Activated T-cell treated with anti-CD3 and anti-CD28 coated beads, Interleukin-2, amount 50 U/mL, for 24 hours (primary cell): Measurements from ENCODE around the gene CASP6.
"Not testable (repeated sequence)": the region's sequence is repeated elsewhere in the genome, so short reads cannot be mapped to it uniquely, and the experiment has no call there.

ENCODE experiments used
- DNase-seq: peaks from one replicate; pipeline ENCODE4 v3.0.0-alpha.2; 2020
- H3K27ac Mint-ChIP-seq: 2 replicates; pipeline ENCODE4 v1.8.0; 2020; ENCODE audit warnings: mild to moderate bottlenecking, mixed read lengths
- H3K27me3 Mint-ChIP-seq: 2 replicates; pipeline ENCODE4 v1.8.0; 2020; ENCODE audit warnings: mixed read lengths
- H3K36me3 Mint-ChIP-seq: 2 replicates; pipeline ENCODE4 v1.8.0; 2020; ENCODE audit warnings: low read depth, mixed read lengths
- H3K4me1 Mint-ChIP-seq: 2 replicates; pipeline ENCODE4 v1.8.0; 2020; ENCODE audit warnings: low read depth, mixed read lengths
- H3K4me3 Mint-ChIP-seq: 2 replicates; pipeline ENCODE4 v1.8.0; 2020; ENCODE audit warnings: mild to moderate bottlenecking, moderate library complexity, mixed read lengths
- H3K9me3 Mint-ChIP-seq: 2 replicates; pipeline ENCODE4 v1.8.0; 2020; ENCODE audit warnings: mixed read lengths

CASP6 gene

GRCh38 chr4:109699553-109700225, 3.6 kb downstream of the CASP6 start:
- H3K36me3 Mint-ChIP-seq = peaks cover 34% of the 10 kb centered on the region
- H3K27ac Mint-ChIP-seq = peak overlapping the region; percentile 12
- DNase-seq = no peak
- H3K4me1 Mint-ChIP-seq = peaks cover 43% of the 10 kb centered on the region
- H3K4me3 Mint-ChIP-seq = no peak overlapping the region
- H3K27me3 Mint-ChIP-seq = no peaks in the 10 kb centered on the region
- no peaks in the 10 kb centered on the region for H3K9me3 Mint-ChIP-seq

GRCh38 chr4:109698656-109699055, 4.6 kb downstream of the CASP6 start:
- no peaks in the 10 kb centered on the region for H3K27me3 Mint-ChIP-seq
- H3K9me3 Mint-ChIP-seq = no peaks in the 10 kb centered on the region
- no peak overlapping the region for H3K4me3 Mint-ChIP-seq
- H3K27ac Mint-ChIP-seq = no peak overlapping the region
- DNase-seq = no peak
- peaks cover 44% of the 10 kb centered on the region for H3K36me3 Mint-ChIP-seq
- H3K4me1 Mint-ChIP-seq = peaks cover 43% of the 10 kb centered on the region

GRCh38 chr4:109691411-109691920, 11.8 kb downstream of the CASP6 start:
- DNase-seq = no peak
- Mint-ChIP-seq H3K4me1 (peaks cover 45% of the 10 kb centered on the region), H3K9me3 (no peaks in the 10 kb centered on the region), H3K36me3 (peaks cover 86% of the 10 kb centered on the region), H3K4me3 (no peak overlapping the region), H3K27me3 (no peaks in the 10 kb centered on the region), H3K27ac (peak overlapping the region; percentile 82)

- H3K4me3 Mint-ChIP-seq = no peak overlapping the region
- peak overlapping the region; percentile 82 for H3K27ac Mint-ChIP-seq
Measured at GRCh38 chr4:109690690-109691410, 12.4 kb downstream of the CASP6 start.

GRCh38 chr4:109684727-109685126, 18.5 kb downstream of the CASP6 start:
- no peaks in the 10 kb centered on the region for H3K27me3 Mint-ChIP-seq
- no peak for DNase-seq
- H3K9me3 Mint-ChIP-seq = no peaks in the 10 kb centered on the region
- peaks cover 91% of the 10 kb centered on the region for H3K36me3 Mint-ChIP-seq
- H3K4me3 Mint-ChIP-seq = no peak overlapping the region
- H3K27ac Mint-ChIP-seq = peak overlapping the region; percentile 3
- H3K4me1 Mint-ChIP-seq = peaks cover 31% of the 10 kb centered on the region

More at GRCh38 chr4:109690690-109691410, 12.4 kb downstream of the CASP6 start:
- Mint-ChIP-seq H3K27me3 (no peaks in the 10 kb centered on the region), H3K9me3 (no peaks in the 10 kb centered on the region), H3K4me1 (peaks cover 43% of the 10 kb centered on the region), H3K36me3 (peaks cover 85% of the 10 kb centered on the region)
- no peak for DNase-seq

- Mint-ChIP-seq H3K4me1 (peaks cover 31% of the 10 kb centered on the region), H3K36me3 (peaks cover 88% of the 10 kb centered on the region), H3K4me3 (no peak overlapping the region), H3K27me3 (no peaks in the 10 kb centered on the region), H3K9me3 (no peaks in the 10 kb centered on the region), H3K27ac (peak overlapping the region; percentile 79)
- no peak for DNase-seq
Measured at GRCh38 chr4:109683621-109684253, 19.5 kb downstream of the CASP6 start.

- H3K27me3 Mint-ChIP-seq = no peaks in the 10 kb centered on the region
- peaks cover 82% of the 10 kb centered on the region for H3K36me3 Mint-ChIP-seq
- no peak for DNase-seq
- H3K4me3 Mint-ChIP-seq = no peak overlapping the region
- peak overlapping the region; percentile 8 for H3K27ac Mint-ChIP-seq
- peaks cover 30% of the 10 kb centered on the region for H3K4me1 Mint-ChIP-seq
- no peaks in the 10 kb centered on the region for H3K9me3 Mint-ChIP-seq
Measured at GRCh38 chr4:109682875-109683274, 20.4 kb downstream of the CASP6 start.

GRCh38 chr4:109678925-109679324, 24.3 kb downstream of the CASP6 start:
- not testable (repeated sequence) for DNase-seq, H3K27me3 Mint-ChIP-seq, H3K9me3 Mint-ChIP-seq, H3K4me3 Mint-ChIP-seq, H3K27ac Mint-ChIP-seq
- peaks cover 33% of the 10 kb centered on the region for H3K4me1 Mint-ChIP-seq
- H3K36me3 Mint-ChIP-seq = peaks cover 61% of the 10 kb centered on the region

- not testable (repeated sequence) for H3K27me3 Mint-ChIP-seq, DNase-seq, H3K9me3 Mint-ChIP-seq, H3K27ac Mint-ChIP-seq, H3K4me3 Mint-ChIP-seq
- H3K36me3 Mint-ChIP-seq = peaks cover 61% of the 10 kb centered on the region
- H3K4me1 Mint-ChIP-seq = peaks cover 31% of the 10 kb centered on the region
Measured at GRCh38 chr4:109678472-109678871, 24.8 kb downstream of the CASP6 start.

GRCh38 chr4:109676886-109677285, 26.4 kb downstream of the CASP6 start:
- H3K36me3 Mint-ChIP-seq = peaks cover 59% of the 10 kb centered on the region
- H3K4me3 Mint-ChIP-seq = no peak overlapping the region
- H3K4me1 Mint-ChIP-seq = peaks cover 26% of the 10 kb centered on the region
- H3K27me3 Mint-ChIP-seq = no peaks in the 10 kb centered on the region
- DNase-seq = no peak
- H3K9me3 Mint-ChIP-seq = no peaks in the 10 kb centered on the region
- H3K27ac Mint-ChIP-seq = no peak overlapping the region

- peak overlapping the region; percentile 48 for H3K27ac Mint-ChIP-seq
- no peak overlapping the region for H3K4me3 Mint-ChIP-seq
- peaks cover 9% of the 10 kb centered on the region for H3K9me3 Mint-ChIP-seq
- peaks cover 36% of the 10 kb centered on the region for H3K4me1 Mint-ChIP-seq
- DNase-seq = no peak
- peaks cover 59% of the 10 kb centered on the region for H3K36me3 Mint-ChIP-seq
- H3K27me3 Mint-ChIP-seq = no peaks in the 10 kb centered on the region
Measured at GRCh38 chr4:109675843-109676242, 27.4 kb downstream of the CASP6 start.

- Mint-ChIP-seq H3K9me3 (peaks cover 12% of the 10 kb centered on the region), H3K36me3 (peaks cover 59% of the 10 kb centered on the region)
Measured at GRCh38 chr4:109675181-109675580, 28.1 kb downstream of the CASP6 start.

GRCh38 chr4:109673303-109673702, 29.9 kb downstream of the CASP6 start:
- Mint-ChIP-seq H3K27me3 (no peaks in the 10 kb centered on the region), H3K4me1 (peaks cover 60% of the 10 kb centered on the region), H3K9me3 (peaks cover 12% of the 10 kb centered on the region), H3K4me3 (no peak overlapping the region), H3K36me3 (peaks cover 61% of the 10 kb centered on the region), H3K27ac (no peak overlapping the region)
- DNase-seq = no peak

More at GRCh38 chr4:109675181-109675580, 28.1 kb downstream of the CASP6 start:
- Mint-ChIP-seq H3K27ac (peak overlapping the region; percentile 48), H3K4me3 (no peak overlapping the region), H3K4me1 (peaks cover 41% of the 10 kb centered on the region), H3K27me3 (no peaks in the 10 kb centered on the region)
- no peak for DNase-seq

- no peaks in the 10 kb centered on the region for H3K27me3 Mint-ChIP-seq
- peaks cover 12% of the 10 kb centered on the region for H3K9me3 Mint-ChIP-seq
- DNase-seq = no peak
- H3K4me3 Mint-ChIP-seq = no peak overlapping the region
- peaks cover 57% of the 10 kb centered on the region for H3K36me3 Mint-ChIP-seq
- H3K4me1 Mint-ChIP-seq = peaks cover 67% of the 10 kb centered on the region
- H3K27ac Mint-ChIP-seq = no peak overlapping the region
Measured at GRCh38 chr4:109672169-109672930, 30.9 kb downstream of the CASP6 start.
